ENCODE data around the gene ITGAL. TPM values are rescaled to one million over a fixed set of nuclear protein-coding genes. Genes with fewer than 3 reads are reported as not detected.

The ITGAL gene
- total and polyA plus RNA-seq, 4 donors, result 4.3 to 11.8 (median 6.9) TPM

- H3K27ac ChIP-seq (ENCODE audit: low read depth in 1 of 2, low read length in 2 of 2), result no peak overlapping the region
- H3K4me3 ChIP-seq (ENCODE audit: low read depth in 1 of 3, low read length in 3 of 3), result no peak overlapping the region
- TF ChIP-seq NR2F2 (IDR thresholded peaks at IDR 0.05), result no peak
- TF ChIP-seq SP1 (IDR thresholded peaks at IDR 0.05), result no peak
- no peak for TF ChIP-seq GABPA (IDR thresholded peaks at IDR 0.05 in 1 of 2, conservative IDR thresholded peaks at IDR 0.05 in 1 of 2)
- no peak for TF ChIP-seq CTCF (IDR thresholded peaks at IDR 0.05; ENCODE audit: low read depth, low read length, missing input control)
- no peak for TF ChIP-seq FOXA1 (IDR thresholded peaks at IDR 0.05)
- no peak for TF ChIP-seq RXRA (IDR thresholded peaks at IDR 0.05)
- no peak for TF ChIP-seq TAF1 (conservative IDR thresholded peaks at IDR 0.05)
- no peak for TF ChIP-seq REST (IDR thresholded peaks at IDR 0.05)
- no peaks in the 10 kb centered on the region for H3K9me3 ChIP-seq (ENCODE audit: control insufficient read depth in 4 of 4, low read length in 3 of 4)
- DNase-seq (ENCODE audit: low spot score), result no peak
- H3K9ac ChIP-seq (ENCODE audit: low read depth in 1 of 2, low read length in 2 of 2), result no peak overlapping the region
- WGBS, result 73% methylated on average over 14 of the region's 14 CpGs
- H3K36me3 ChIP-seq (ENCODE audit: control insufficient read depth in 4 of 4, insufficient read depth in 3 of 4, low read depth in 1 of 4, low read length in 3 of 4), result peaks cover 0 to 1% (median 0%) of the 10 kb centered on the region in 4 donors
- no peaks in the 10 kb centered on the region for H3K27me3 ChIP-seq (ENCODE audit: control insufficient read depth in 4 of 4, insufficient read depth in 4 of 4, low read length in 3 of 4)
- H3K4me1 ChIP-seq (ENCODE audit: control insufficient read depth in 4 of 4, insufficient read depth in 4 of 4, low read length in 3 of 4), result peaks cover 3 to 17% (median 10%) of the 10 kb centered on the region in 4 donors
Measured at GRCh38 chr16:30567160-30567990, 94.8 kb downstream of the ITGAL start.

GRCh38 chr16:30567991-30568638 lies 95.6 kb downstream of the ITGAL start:
- H3K9ac ChIP-seq (ENCODE audit: low read depth in 1 of 2, low read length in 2 of 2), result no peak overlapping the region
- H3K4me3 ChIP-seq (ENCODE audit: low read depth in 1 of 3, low read length in 3 of 3), result no peak overlapping the region

More at GRCh38 chr16:30567991-30568638, 95.6 kb downstream of the ITGAL start:
- Histone ChIP-seq H3K27ac (ENCODE audit: low read depth in 1 of 2, low read length in 2 of 2) (no peak overlapping the region), H3K9me3 (ENCODE audit: control insufficient read depth in 4 of 4, low read length in 3 of 4) (no peaks in the 10 kb centered on the region), H3K36me3 (ENCODE audit: control insufficient read depth in 4 of 4, insufficient read depth in 3 of 4, low read depth in 1 of 4, low read length in 3 of 4) (peaks cover 0 to 1% (median 0%) of the 10 kb centered on the region in 4 donors), H3K27me3 (ENCODE audit: control insufficient read depth in 4 of 4, insufficient read depth in 4 of 4, low read length in 3 of 4) (no peaks in the 10 kb centered on the region), H3K4me1 (ENCODE audit: control insufficient read depth in 4 of 4, insufficient read depth in 4 of 4, low read length in 3 of 4) (peaks cover 3 to 20% (median 13%) of the 10 kb centered on the region in 4 donors)
- DNase-seq (ENCODE audit: low spot score), result no peak
- TF ChIP-seq GABPA (IDR thresholded peaks at IDR 0.05 in 1 of 2, conservative IDR thresholded peaks at IDR 0.05 in 1 of 2) (no peak), JUND (IDR thresholded peaks at IDR 0.05) (no peak), RAD21 (IDR thresholded peaks at IDR 0.05) (no peak), HNF4G (IDR thresholded peaks at IDR 0.05) (no peak), NR2F2 (IDR thresholded peaks at IDR 0.05) (no peak), FOXA2 (IDR thresholded peaks at IDR 0.05) (no peak), REST (IDR thresholded peaks at IDR 0.05) (no peak), CTCF (IDR thresholded peaks at IDR 0.05; ENCODE audit: low read depth, low read length, missing input control) (no peak)
- 62% methylated on average over 6 of the region's 6 CpGs for WGBS
